ENCODE data around the gene SERPINA4. TPM values are rescaled to one million over a fixed set of nuclear protein-coding genes. Genes with fewer than 3 reads are reported as not detected.

SERPINA4 gene
- total RNA-seq, 4 donors from 2014 or later = not detected

DNA sequence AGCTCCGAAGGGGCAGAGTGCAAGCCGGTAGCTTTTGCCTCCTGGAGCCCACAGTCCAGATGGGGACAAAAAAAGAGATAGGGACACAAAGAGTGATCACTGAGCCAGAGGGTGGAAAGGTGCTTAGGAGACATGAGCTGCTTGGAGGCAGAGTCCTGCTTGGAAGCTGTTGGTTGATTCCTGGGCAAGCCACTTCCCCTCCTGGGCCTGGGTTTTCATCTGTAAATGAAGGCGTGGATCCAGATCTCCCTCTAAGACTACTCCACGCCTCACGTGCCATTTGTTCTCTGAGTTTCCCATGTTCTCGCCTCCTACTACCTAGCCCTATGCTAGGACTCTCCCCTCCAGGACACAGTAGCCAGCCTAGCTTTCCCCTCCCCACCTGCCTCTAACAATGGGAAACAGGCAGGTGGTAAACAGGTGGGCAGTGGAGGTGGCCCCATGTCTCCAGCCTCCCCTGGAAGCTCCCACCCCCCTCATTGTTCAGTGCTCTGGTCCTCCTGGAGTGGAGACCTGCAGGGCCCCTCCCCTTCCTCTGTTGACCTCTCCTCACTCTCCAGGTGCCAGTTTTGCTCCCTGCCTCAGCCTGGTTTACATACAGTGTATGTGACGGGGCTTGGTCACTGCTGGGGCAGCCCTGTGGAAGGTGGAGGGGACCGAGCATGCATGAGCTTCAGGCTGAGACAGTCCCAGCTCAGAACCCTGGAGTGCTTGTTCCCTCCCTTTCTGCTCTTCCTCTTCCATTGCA is 54.8 kb downstream of the SERPINA4 start:
- Histone ChIP-seq H3K9me3 (peaks cover 12% of the 10 kb centered on the region), H3K4me1 (peaks cover 18% of the 10 kb centered on the region), H3K36me3 (no peaks in the 10 kb centered on the region), H3K4me3 (no peak overlapping the region), H3K27ac (no peak overlapping the region), H3K27me3 (no peaks in the 10 kb centered on the region)
- WGBS = 88% methylated on average over 8 of the region's 8 CpGs
- DNase-seq (ENCODE audit: low spot score in 2 of 2) = peak in 1 of 2 donors; percentile 31
- TF ChIP-seq POLR2AphosphoS5 (IDR thresholded peaks at IDR 0.05) (no peak), POLR2A (IDR thresholded peaks at IDR 0.05) (no peak), EP300 (IDR thresholded peaks at IDR 0.05) (no peak)
- TF ChIP-seq, protein P1, sequence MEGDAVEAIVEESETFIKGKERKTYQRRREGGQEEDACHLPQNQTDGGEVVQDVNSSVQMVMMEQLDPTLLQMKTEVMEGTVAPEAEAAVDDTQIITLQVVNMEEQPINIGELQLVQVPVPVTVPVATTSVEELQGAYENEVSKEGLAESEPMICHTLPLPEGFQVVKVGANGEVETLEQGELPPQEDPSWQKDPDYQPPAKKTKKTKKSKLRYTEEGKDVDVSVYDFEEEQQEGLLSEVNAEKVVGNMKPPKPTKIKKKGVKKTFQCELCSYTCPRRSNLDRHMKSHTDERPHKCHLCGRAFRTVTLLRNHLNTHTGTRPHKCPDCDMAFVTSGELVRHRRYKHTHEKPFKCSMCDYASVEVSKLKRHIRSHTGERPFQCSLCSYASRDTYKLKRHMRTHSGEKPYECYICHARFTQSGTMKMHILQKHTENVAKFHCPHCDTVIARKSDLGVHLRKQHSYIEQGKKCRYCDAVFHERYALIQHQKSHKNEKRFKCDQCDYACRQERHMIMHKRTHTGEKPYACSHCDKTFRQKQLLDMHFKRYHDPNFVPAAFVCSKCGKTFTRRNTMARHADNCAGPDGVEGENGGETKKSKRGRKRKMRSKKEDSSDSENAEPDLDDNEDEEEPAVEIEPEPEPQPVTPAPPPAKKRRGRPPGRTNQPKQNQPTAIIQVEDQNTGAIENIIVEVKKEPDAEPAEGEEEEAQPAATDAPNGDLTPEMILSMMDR (IDR thresholded peaks at IDR 0.05) = no peak

DNA sequence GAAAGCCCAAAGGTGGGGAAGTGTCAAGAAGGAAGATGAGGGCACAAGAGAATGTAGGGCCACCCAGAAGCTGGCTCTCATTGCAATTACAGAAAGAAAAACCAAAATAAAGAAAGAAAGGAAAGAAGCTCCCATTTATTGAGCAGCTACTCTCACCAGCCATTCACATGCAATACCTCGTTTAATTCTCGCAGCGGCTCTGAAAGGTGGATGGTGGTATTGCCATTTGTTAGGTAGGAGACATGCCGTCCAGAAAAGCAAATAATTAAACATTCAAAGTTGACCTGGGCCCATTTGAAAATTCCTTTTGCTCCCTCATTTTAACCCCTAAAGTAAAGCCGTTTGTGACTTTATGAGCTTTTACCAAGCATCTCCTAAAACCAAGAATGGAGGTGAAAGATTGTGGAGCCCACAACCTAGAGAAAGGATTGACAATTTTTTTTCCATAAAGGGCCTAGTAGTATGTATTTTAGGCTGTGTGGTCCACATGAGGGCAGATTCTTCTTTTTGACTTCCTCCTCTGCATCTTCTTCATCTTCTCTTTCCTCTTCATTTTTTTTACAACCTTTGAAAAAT is 56.2 kb downstream of the SERPINA4 start:
- DNase-seq (ENCODE audit: low spot score in 2 of 2) = no peak
- 89% methylated on average over 5 of the region's 5 CpGs for WGBS
- no peaks in the 10 kb centered on the region for H3K36me3 ChIP-seq
- H3K27me3 ChIP-seq = no peaks in the 10 kb centered on the region
- peaks cover 10% of the 10 kb centered on the region for H3K4me1 ChIP-seq
- H3K27ac ChIP-seq = no peak overlapping the region
- H3K4me3 ChIP-seq = no peak overlapping the region
- peaks cover 12% of the 10 kb centered on the region for H3K9me3 ChIP-seq
- no peak for TF ChIP-seq EP300 (IDR thresholded peaks at IDR 0.05)
- TF ChIP-seq, protein P1 (IDR thresholded peaks at IDR 0.05) = no peak
- TF ChIP-seq POLR2A (IDR thresholded peaks at IDR 0.05) = no peak
- no peak for TF ChIP-seq POLR2AphosphoS5 (IDR thresholded peaks at IDR 0.05)

DNA sequence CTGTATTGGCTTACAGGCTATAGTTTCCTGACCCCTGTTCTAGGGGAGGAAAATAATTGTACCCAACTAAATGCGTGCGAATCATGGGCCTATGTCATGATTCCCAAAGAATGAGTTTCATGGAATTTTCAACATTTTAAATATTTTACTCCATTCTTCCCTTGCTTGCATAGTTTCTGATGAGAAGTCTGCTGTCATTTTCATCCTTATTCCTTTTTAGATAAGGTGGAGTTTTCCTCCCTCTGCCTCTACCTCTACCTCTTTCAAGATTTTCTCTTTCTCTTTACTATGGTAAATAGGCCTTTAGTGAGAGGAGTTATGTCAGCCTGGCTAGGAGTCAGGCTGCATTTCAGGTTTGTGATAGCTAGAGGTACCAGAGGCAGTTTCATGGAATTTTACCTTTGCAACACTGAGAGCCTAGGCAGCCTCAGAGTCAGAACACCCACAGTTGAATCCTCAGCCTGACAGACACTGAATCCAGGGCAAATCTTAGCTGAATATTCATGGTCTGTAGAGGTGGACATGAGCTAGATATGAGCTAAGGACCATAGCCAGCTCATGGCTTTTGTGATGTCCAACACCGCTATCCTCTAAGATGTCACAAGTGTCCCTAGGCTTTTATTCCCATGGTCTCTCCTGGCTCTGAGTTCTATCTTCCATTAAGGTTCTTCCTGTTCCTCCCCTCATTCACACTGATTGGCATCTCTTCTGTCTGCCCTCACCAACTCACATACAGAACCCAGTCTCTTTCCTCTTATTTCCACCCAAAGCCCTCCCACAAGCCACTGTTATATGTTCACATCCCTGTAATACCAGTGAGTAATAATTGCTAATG is 57.0 kb downstream of the SERPINA4 start:
- Histone ChIP-seq H3K36me3 (no peaks in the 10 kb centered on the region), H3K4me1 (peaks cover 3% of the 10 kb centered on the region), H3K9me3 (peaks cover 12% of the 10 kb centered on the region), H3K27me3 (no peaks in the 10 kb centered on the region), H3K4me3 (no peak overlapping the region), H3K27ac (no peak overlapping the region)
- no peak for DNase-seq (ENCODE audit: low spot score in 2 of 2)
- WGBS = 92% methylated on average over 3 of the region's 3 CpGs
- TF ChIP-seq POLR2A (IDR thresholded peaks at IDR 0.05) (no peak), POLR2AphosphoS5 (IDR thresholded peaks at IDR 0.05) (no peak), EP300 (IDR thresholded peaks at IDR 0.05) (no peak)
- TF ChIP-seq, protein P1 (IDR thresholded peaks at IDR 0.05) = no peak

DNA sequence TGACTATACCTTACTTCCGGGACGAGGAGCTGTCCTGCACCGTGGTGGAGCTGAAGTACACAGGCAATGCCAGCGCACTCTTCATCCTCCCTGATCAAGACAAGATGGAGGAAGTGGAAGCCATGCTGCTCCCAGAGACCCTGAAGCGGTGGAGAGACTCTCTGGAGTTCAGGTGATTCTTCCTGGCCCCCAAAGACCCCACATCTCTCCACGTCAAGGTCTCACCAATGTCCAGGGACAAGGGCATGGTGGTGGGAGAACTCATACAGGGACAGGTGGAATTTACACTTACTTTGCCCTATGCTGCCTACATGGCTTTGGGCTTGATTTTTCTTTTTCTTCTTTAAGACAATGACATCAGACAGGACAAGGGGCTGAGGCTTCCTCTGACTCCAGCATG is 58.1 kb downstream of the SERPINA4 start:
- Histone ChIP-seq H3K4me1 (no peaks in the 10 kb centered on the region), H3K27ac (no peak overlapping the region), H3K4me3 (no peak overlapping the region), H3K27me3 (no peaks in the 10 kb centered on the region), H3K9me3 (peaks cover 12% of the 10 kb centered on the region), H3K36me3 (no peaks in the 10 kb centered on the region)
- DNase-seq (ENCODE audit: low spot score in 2 of 2) = no peak
- 89% methylated on average over 6 of the region's 6 CpGs for WGBS
- TF ChIP-seq POLR2AphosphoS5 (IDR thresholded peaks at IDR 0.05) (no peak), POLR2A (IDR thresholded peaks at IDR 0.05) (no peak), EP300 (IDR thresholded peaks at IDR 0.05) (no peak)
- TF ChIP-seq, protein P1 (IDR thresholded peaks at IDR 0.05) = no peak

Other genes with a start within 250 kb of the SERPINA4 start
- under 1 TPM in 1 of 4 donors, not detected in 3; 0.97 TPM for gene SERPINA6, start 238.1 kb upstream of the SERPINA4 start, total RNA-seq
- not detected for gene SERPINA2, start 194.7 kb upstream of the SERPINA4 start, total RNA-seq
- gene SERPINA1, start 172.8 kb upstream of the SERPINA4 start, total RNA-seq = 10 to 100 TPM in 1 of 4 donors, 1 to 10 TPM in 3; 4.7 to 62.4 (median 7.5) TPM
- gene SERPINA11, start 108.6 kb upstream of the SERPINA4 start, total RNA-seq = not detected
- gene SERPINA9, start 85.2 kb upstream of the SERPINA4 start, total RNA-seq = 10 to 100 TPM in 2 of 4 donors, 1 to 10 TPM in 2; 1.8 to 11.0 (median 6.2) TPM
- gene SERPINA12, start 52.0 kb upstream of the SERPINA4 start, total RNA-seq = 100 to 1,000 TPM in 3 of 4 donors, 10 to 100 TPM in 1; 91.3 to 486 (median 265) TPM
- gene SERPINA5, start 20.0 kb downstream of the SERPINA4 start, total RNA-seq = 1 to 10 TPM in 2 of 4 donors, under 1 TPM in 1, not detected in 1; 0.76 to 4.5 (median 1.9) TPM
- gene SERPINA3, start 50.9 kb downstream of the SERPINA4 start, total RNA-seq = 10 to 100 TPM; 31.0 to 91.4 (median 73.2) TPM
- gene GSC, start 208.7 kb downstream of the SERPINA4 start, total RNA-seq = 1 to 10 TPM in 1 of 4 donors, not detected in 3; 1.6 TPM

All from suprapubic skin (tissue), 4 donors.